Heart left ventricle (tissue), 13 donors: ENCODE measurements around the gene HTR3B.
"Not testable (repeated sequence)": the region's sequence is repeated elsewhere in the genome, so short reads cannot be mapped to it uniquely, and the experiment has no call there.

Experiments
- CTCF ChIP-seq, 12 donors: fragments of 200-600 bp; sonication (generic) in 4 of 12; IDR thresholded peaks; one replicate each; pipeline versions ENCODE4 v1.5.0 to v1.8.0; 2018 to 2022; ENCODE audit warnings: antibody characterized with exemption in 12 of 12, mild to moderate bottlenecking in 5 of 12
- POLR2A ChIP-seq, 2 donors: fragments of 450-650 bp; IDR thresholded peaks; one replicate each; pipeline ENCODE4 v1.6.1; 2017; ENCODE audit warnings: antibody characterized with exemption in 2 of 2, mild to moderate bottlenecking in 2 of 2, moderate library complexity in 2 of 2
- donor health status: ischemic (EF 13 %, LVEDD 7.1; RV severe dilation, severe dysfunction).
- donor health status: DM: no; HTN: yes; CAD: no.
- donor health status: DM: no; HTN: no; CAD: no.
- donor health status: ischemic (EF 25% LVEDD 6.9; RV normal size, moderate dysfunction).
- donor health status: ischemic (EF 25% LVEDD 5.7; RV mildly dilated, moderate dysfunction).
- donor health status: ischemic (EF 35%, LVEDD 5.7; RV mildly dilated, moderate dysfunction).
- donor health status: nonischemic (EF 11% LVEDD 7.7; RV severe dilation, severe dysfunction).
- donor health status: DM: yes; HTN: yes; CAD: no.
- donor health status: PGD.
- donor health status: ischemic (EF 29% LVEDD 5.4; RV normal size, mild dysfunction).
- donor health status: nonischemic (EF 23%, LVEDD 6.1; RV moderate dilation, normal function).

- not testable (repeated sequence) for TF ChIP-seq CTCF, POLR2A (IDR thresholded peaks at IDR 0.05)
Observed at GRCh38 chr11:113911491-113911890, 6.9 kb downstream of the HTR3B start.
